Uterus (tissue), 2 donors: ENCODE data around the gene BCL2L1.

Experiments used
- CTCF ChIP-seq, 4 experiments: fragments of 200-600 bp in 2 of 4; fragments of 450-650 bp in 2 of 4; sonication (generic) in 2 of 4; IDR thresholded peaks; one replicate each; pipeline ENCODE4 v1.5.1; 2016 to 2019; ENCODE audit warnings: antibody characterized with exemption in 4 of 4, mild to moderate bottlenecking in 2 of 4, moderate library complexity in 1 of 4
- POLR2A ChIP-seq, 2 donors: fragments of 450-650 bp; IDR thresholded peaks; one replicate each; pipeline ENCODE4 v1.6.1; 2016; ENCODE audit warnings: antibody characterized with exemption in 2 of 2, mild to moderate bottlenecking in 1 of 2, moderate library complexity in 1 of 2

GRCh38 chr20:31723069-31723318, 326 bp upstream of the BCL2L1 start:
- TF ChIP-seq CTCF (IDR thresholded peaks at IDR 0.05), result no peak
- TF ChIP-seq POLR2A (IDR thresholded peaks at IDR 0.05), result no peak
